SJCRH30 (cell line): Measurements from ENCODE around the gene CFAP65. TPM values are rescaled to one million over a fixed set of nuclear protein-coding genes. Genes with fewer than 3 reads are reported as not detected.

ENCODE experiments used
- DNase-seq, 2 experiments: peaks; one replicate each; pipeline ENCODE4 v3.0.0-alpha.2; 2015 to 2020
- H3K27ac ChIP-seq: fragments of 250-450 bp; sonication (Bioruptor Pico); 2 replicates; pipeline ENCODE4 v1.5.1; 2020; ENCODE audit warnings: mild to moderate bottlenecking, moderate library complexity
- H3K27me3 ChIP-seq: fragments of 250-450 bp; sonication (Bioruptor Pico); 2 replicates; pipeline ENCODE4 v1.5.1; 2020; ENCODE audit warnings: mild to moderate bottlenecking, moderate library complexity
- H3K36me3 ChIP-seq: fragments of 250-450 bp; sonication (Bioruptor Pico); 2 replicates; pipeline ENCODE4 v1.5.1; 2020; ENCODE audit warnings: mild to moderate bottlenecking, moderate library complexity
- H3K4me1 ChIP-seq: fragments of 250-450 bp; sonication (Bioruptor Pico); 2 replicates; pipeline ENCODE4 v1.5.1; 2020; ENCODE audit warnings: mild to moderate bottlenecking, moderate library complexity
- H3K4me3 ChIP-seq: fragments of 250-450 bp; sonication (Bioruptor Pico); 2 replicates; pipeline ENCODE4 v1.5.1; 2020; ENCODE audit warnings: mild to moderate bottlenecking, moderate library complexity
- H3K9me3 ChIP-seq: fragments of 250-450 bp; sonication (Bioruptor Pico); replicated peaks from 2 replicates; pipeline ENCODE4 v1.5.1; 2020; ENCODE audit warnings: mild to moderate bottlenecking, moderate library complexity
- total RNA-seq: library from RNA; depleted of rRNA; stranded (reverse); fragments of >200 nt; shearing (Covaris generic); gene quantifications from 2 replicates; pipeline ENCODE4 v1.2.3, GENCODE V29; 2014

Gene CFAP65
- total RNA-seq, 1 experiment from 2014 or later: not detected

DNA sequence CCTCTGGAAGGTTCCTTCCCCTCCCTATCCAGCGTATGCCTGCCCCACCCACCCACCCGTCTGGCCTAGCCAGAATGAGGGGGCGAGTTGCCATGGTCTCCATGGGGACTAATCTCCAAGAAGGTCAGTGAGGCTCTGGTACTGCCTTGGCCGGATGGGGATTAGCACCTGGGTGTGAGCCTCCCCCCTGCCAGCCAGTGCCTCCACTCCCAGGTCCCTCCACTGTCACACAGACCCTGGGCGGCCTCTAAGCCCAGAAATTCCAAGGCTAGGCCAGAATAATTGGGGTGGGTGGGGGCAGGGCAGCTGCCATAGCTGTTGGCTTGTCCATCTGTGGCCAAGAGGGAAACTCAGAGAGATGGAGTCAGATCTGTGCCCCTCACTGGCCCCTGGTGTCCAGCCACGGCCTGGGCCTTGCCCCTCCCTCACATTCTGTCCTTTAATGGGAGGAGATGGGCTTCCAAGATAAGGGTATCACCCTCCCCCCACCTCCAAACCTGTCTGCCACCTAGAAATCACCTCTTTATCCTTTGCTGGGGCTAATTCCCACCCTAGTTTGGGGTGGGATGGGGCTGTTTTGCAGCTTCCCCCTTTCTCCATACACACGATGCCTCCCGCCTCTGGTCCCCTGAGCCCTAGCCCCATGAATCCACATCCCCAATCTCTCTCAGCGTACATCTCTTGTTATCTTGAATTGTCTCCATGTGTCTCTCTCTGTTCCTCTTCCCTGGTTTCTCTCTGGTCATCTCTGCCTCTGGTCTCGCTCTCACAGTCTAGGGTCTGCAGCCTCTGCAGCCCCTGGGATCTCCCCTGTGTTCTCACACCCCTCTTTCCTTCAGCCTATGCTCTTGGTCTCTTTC, 42.1 kb downstream of the CFAP65 start:
- Histone ChIP-seq H3K27ac (no peak overlapping the region), H3K4me3 (no peak overlapping the region), H3K36me3 (no peaks in the 10 kb centered on the region), H3K27me3 (no peaks in the 10 kb centered on the region), H3K4me1 (peaks cover 26% of the 10 kb centered on the region), H3K9me3 (no peaks in the 10 kb centered on the region)
- peak in 1 of 2 experiments; percentile 5 for DNase-seq

DNA sequence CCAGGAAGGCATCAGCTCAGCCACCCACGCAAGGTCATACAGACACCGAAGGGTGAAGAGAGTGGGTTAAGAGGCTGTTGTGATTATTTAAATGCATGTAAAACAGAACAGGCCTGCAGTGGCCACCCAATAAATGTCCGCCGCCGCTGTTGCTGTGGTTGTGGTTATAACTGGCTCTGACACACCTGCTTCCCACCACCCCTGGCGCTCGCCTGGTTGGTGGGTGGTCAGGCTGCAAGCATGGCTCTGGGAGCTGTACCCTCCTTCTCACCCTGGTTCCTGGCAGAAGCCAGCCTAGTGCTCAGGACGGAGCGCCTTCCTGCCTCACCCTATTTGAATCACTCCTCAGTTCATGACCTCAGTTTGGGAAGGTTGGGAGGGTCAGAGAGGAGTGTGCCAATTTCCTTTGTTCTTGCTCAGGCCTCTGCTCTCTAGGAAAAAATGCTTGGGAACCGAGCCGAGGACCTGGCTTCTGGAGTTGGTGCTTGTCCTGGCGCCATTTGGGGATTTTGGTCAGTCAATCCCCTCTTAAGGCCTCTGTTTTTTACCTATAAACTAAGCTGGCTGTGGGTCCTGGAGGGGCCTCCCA, 42.8 kb downstream of the CFAP65 start:
- Histone ChIP-seq H3K27ac (no peak overlapping the region), H3K36me3 (no peaks in the 10 kb centered on the region), H3K4me1 (peaks cover 26% of the 10 kb centered on the region), H3K4me3 (no peak overlapping the region), H3K27me3 (no peaks in the 10 kb centered on the region), H3K9me3 (no peaks in the 10 kb centered on the region)
- DNase-seq: peak; percentile 39 to 54

DNA sequence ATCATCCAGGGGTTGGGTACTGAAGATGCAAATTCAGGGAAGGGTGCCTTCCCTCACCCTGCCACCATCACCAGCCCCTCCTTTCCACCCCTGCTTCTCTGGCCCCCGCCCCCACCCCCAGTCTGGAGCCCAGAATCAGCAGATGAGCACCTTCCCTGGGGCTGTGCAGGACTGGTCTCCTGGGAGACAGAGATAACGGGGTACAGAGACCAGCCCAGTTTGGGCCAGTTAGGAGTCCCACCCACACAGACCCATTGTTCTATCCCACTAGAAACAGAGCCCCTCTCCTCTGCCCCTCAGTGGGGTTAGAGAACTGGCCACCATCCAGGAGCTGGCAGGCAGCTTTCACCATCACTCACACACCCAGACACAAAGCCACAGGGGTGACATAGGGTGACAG, 43.6 kb downstream of the CFAP65 start:
- Histone ChIP-seq H3K4me3 (no peak overlapping the region), H3K4me1 (peaks cover 26% of the 10 kb centered on the region), H3K36me3 (no peaks in the 10 kb centered on the region), H3K27ac (no peak overlapping the region), H3K9me3 (no peaks in the 10 kb centered on the region), H3K27me3 (no peaks in the 10 kb centered on the region)
- peak; percentile 24 to 47 for DNase-seq

DNA sequence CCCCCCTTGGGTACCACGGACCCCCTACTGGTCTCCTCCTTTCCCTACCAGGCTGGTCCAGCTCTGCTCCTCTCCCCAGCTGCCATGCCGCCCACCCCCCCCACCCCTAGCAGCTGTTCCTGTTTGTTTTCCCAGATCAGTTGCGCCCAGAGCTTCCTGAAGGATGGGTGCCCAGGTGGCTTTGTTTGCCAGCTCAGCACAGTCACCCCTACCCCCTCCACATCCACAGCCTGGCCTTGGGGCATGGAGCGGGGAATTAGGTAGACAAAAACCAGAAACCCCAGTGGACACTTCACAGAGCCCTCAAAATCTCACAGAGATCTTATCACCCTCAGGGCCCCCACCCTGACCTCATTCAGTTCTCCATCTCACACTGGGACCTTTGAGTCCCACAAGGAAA, 44.4 kb downstream of the CFAP65 start:
- Histone ChIP-seq H3K4me1 (peaks cover 26% of the 10 kb centered on the region), H3K27ac (peak overlapping the region; percentile 79), H3K36me3 (no peaks in the 10 kb centered on the region), H3K4me3 (peak overlapping the region; percentile 64), H3K27me3 (no peaks in the 10 kb centered on the region), H3K9me3 (no peaks in the 10 kb centered on the region)
- DNase-seq: peak; percentile 70 to 84

DNA sequence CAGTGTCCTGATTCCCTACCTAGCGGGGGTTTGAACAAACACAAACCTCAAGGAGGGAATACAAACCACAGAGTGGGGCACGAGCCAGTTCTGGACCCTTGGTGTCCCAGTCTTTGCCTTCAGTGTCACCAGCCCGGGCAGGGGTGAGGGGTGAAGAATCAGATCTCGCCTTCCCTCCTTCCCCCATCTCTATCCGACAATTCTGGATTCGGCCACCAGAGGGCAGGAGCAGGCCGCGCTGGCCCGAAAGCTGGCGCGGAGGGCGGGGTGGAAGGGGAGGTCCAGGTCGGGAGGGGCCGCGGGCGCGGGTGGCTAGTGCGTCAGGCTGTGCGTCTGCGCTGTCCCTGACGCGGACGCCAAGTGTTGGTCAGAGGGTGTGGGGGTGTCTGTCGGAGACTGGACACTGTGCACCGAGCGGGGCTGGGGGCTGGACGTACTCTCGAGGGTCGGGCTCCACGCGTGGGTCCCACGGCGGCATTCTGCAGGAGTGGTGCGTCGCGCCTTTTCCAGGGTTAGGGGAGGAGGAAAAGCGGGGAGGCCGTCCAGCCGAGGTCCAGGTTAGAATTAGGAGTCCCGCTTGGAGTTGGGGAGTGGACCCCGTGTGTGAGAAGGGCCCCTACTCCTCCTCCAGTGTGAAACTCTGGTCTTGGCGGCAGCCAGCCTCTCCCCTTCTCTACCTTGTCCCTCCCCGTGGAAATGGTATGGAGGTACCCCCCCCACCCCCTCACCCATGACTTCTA, 45.2 kb downstream of the CFAP65 start:
- H3K27me3 ChIP-seq: no peaks in the 10 kb centered on the region
- peak overlapping the region; percentile 64 for H3K4me3 ChIP-seq
- peak overlapping the region; percentile 79 for H3K27ac ChIP-seq

DNA sequence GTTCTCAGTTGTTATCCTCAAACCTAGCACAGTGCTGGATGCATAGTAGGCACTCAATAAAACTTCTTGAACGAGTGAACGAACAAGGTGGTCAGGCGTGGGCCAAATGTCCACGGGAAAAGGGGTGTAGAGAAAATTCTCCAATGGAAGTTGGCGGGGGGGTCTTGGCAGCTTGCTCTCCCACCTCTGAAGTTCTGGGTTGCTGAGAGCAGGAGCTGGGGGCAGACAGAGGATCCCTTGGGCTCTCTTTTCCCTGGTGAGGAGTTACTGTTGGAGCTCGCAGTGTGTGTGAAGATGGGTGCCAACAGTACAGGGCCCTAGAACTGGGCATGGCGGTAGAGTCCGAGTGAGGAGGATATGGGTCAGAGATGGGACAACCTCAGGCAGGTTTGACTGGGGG, 45.8 kb downstream of the CFAP65 start:
- H3K4me3 ChIP-seq: no peak overlapping the region; the same call in 1 of the 2 replicates
- no peaks in the 10 kb centered on the region for H3K36me3 ChIP-seq
- H3K9me3 ChIP-seq: no peaks in the 10 kb centered on the region
- no peak overlapping the region for H3K27ac ChIP-seq
- no peak for DNase-seq
- peaks cover 26% of the 10 kb centered on the region for H3K4me1 ChIP-seq
- H3K27me3 ChIP-seq: no peaks in the 10 kb centered on the region

More for the DNA sequence above, 45.2 kb downstream of the CFAP65 start:
- Histone ChIP-seq H3K36me3 (no peaks in the 10 kb centered on the region), H3K4me1 (peaks cover 26% of the 10 kb centered on the region), H3K9me3 (no peaks in the 10 kb centered on the region)
- DNase-seq: peak; percentile 91 to 92

DNA sequence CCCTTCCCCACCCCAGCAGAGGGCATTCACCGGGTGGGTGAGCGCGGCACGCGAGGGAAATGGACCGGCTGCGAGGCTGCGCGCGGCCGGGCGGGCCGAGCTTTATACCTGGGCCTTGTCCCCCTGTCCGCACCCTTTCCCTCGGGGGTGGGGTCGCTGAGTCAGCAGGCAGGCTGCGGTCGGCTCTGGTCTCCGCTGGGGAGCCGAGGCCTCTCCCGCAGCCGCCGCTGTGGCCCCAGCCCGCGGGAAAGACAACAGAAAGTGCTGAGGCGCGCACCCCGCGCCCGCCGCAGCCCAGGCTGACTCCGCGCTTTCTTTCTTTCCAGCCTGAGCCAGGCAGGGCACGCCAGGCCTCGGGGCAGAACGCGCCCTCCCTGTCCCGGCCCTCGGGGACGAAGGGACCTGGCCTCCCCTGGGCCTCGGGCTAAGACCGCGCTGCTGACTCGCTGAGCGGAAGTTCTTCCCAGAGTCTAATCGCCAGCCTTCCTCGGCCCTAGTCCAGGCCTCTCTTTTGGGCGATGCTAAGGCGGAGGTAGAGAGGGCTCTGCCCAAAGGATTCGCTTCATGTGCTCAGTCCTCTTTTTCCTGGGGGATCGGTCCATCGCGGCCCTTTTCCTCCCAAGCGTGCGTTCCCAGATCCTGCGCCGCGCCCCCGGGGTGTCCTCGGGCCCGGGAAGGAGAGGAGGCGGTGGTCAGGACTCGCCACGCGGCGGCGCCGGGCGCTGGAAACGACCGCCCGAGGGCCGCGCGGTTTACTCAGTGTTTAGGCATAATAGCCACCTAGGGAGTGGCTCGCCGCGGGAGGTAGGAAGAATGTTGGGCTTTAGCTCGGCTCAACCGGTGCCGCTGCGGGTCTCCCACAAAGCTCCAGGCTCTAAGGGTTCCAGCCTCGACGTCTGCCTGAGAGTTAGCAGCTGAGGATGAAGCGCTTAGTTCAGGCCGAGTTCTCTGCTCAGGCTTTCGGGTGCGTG, 47.7 kb downstream of the CFAP65 start, which contains the start of gene CRYBA2:
TSS of gene CRYBA2 (minus strand) at position 78 of the 971 bp plus-strand sequence. CDS start 246 bp downstream, outside the sequence.
- H3K27me3 ChIP-seq: no peaks in the 10 kb centered on the region
- no peak for DNase-seq
- H3K27ac ChIP-seq: no peak within 1 kb of the TSS
- no peaks in the 10 kb centered on the region for H3K36me3 ChIP-seq
- no peaks in the 10 kb centered on the region for H3K9me3 ChIP-seq
- no peak within 1 kb of the TSS for H3K4me3 ChIP-seq
- peaks cover 19% of the 10 kb centered on the region for H3K4me1 ChIP-seq

DNA sequence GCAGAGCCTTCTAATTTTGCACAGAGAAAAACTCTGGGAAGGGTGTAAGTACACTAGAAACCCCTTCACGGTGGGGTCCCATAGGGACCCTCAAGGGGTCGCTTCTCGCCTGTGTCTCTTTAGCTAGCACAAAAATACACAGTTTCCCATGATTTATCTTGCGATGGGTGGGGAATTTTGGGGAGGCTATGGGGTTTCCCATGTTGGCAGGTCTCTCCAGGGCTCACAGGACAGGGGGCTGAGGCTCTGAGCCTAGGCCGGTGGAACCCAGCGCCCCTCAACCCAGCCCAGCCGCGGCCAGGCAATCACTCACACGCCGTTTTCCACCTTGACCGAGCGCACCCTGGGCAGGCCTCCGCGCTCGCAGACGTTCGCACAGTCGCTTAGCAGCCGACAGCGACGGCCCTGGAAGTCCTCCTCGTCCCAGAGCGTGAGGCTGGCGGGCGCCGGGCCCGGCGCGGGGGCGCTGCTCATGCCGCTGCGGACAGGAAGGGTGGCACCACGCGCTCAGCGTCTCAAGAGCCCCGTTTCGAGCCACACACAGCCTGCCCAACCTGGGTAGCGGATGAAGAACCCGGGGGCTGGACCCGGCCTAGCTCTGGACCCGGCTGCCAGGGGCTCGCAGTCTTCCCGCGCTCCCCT, 48.5 kb downstream of the CFAP65 start:
- H3K27ac ChIP-seq: no peak overlapping the region
- H3K4me1 ChIP-seq: peaks cover 11% of the 10 kb centered on the region
- H3K4me3 ChIP-seq: no peak overlapping the region
- no peaks in the 10 kb centered on the region for H3K9me3 ChIP-seq
- DNase-seq: no peak
- H3K27me3 ChIP-seq: no peaks in the 10 kb centered on the region
- no peaks in the 10 kb centered on the region for H3K36me3 ChIP-seq

DNA sequence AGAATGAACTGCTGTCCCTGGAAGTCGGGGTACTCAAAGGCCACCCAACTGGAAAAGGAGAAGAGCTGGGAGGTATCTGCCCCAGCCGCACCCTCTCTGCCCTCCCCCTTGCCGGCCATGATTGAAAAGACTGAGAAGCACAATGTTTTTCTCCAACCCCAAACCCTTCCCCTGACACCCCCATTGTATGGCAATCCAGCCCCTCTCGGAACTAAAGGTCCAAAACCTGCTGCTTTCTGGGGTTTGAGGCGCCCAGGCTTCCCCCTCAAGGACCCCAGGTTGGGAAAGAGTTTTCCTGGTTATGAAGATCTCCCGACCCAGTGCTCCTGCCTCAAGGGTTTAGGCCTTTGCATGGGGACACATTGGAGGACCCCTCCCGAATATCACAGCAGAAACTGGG, 49.1 kb downstream of the CFAP65 start:
- H3K4me3 ChIP-seq: no peak overlapping the region
- no peak overlapping the region for H3K27ac ChIP-seq
- H3K27me3 ChIP-seq: no peaks in the 10 kb centered on the region
- no peaks in the 10 kb centered on the region for H3K36me3 ChIP-seq
- peaks cover 5% of the 10 kb centered on the region for H3K4me1 ChIP-seq
- H3K9me3 ChIP-seq: no peaks in the 10 kb centered on the region
- no peak for DNase-seq

DNA sequence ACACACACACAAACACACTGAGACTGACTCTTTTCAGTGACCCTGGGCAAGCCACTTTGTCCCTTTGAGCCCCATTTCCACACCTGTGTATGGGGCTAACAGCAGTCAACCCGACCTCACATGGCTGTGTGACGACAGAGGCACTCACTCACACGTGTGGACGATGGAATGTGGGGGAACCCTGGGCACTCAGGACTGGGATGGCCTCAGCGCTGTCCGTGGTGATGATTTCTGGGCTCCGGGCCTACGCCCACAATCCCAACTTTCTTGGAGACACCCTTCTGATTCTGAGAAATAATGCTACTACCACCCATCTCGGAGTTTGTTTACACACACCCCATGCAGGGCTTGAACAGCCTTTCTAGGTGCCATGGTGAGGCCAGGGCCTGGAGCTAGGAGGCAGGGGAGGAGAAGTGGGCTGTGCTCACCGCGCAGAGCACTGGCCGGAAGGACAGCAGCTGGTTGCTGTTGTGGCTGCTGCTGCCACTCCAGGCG, 49.6 kb downstream of the CFAP65 start:
- no peak overlapping the region for H3K4me3 ChIP-seq
- H3K27ac ChIP-seq: no peak overlapping the region
- no peaks in the 10 kb centered on the region for H3K27me3 ChIP-seq
- no peaks in the 10 kb centered on the region for H3K9me3 ChIP-seq
- H3K4me1 ChIP-seq: 0 out of 2 replicates have a peak, but pooled peaks cover 2% of the 10 kb centered on the region
- peak in 1 of 2 experiments; percentile 49 for DNase-seq
- no peaks in the 10 kb centered on the region for H3K36me3 ChIP-seq

DNA sequence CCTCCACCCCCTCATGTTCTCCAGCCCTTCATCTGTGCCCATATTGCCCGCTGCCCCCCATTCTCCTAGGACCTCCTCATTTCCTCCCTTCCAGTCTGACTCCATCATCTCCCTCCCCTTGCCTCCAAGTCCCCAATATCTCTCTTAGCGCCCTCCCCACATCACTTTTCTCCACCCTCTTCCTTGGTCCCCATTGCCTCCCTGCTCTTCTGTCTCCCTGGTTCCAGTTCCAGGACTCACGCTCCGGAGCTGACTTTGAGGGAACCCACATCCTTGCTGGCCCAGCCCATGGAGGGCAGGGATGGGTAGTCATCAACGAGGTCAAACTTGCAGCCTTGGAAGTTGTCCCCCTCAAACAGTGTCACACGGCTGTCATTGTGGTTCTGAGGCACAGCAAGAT, 50.7 kb downstream of the CFAP65 start:
- Histone ChIP-seq H3K36me3 (no peaks in the 10 kb centered on the region), H3K9me3 (no peaks in the 10 kb centered on the region), H3K27me3 (no peaks in the 10 kb centered on the region), H3K4me1 (no peaks in the 10 kb centered on the region), H3K4me3 (no peak overlapping the region), H3K27ac (no peak overlapping the region)
- no peak for DNase-seq

DNA sequence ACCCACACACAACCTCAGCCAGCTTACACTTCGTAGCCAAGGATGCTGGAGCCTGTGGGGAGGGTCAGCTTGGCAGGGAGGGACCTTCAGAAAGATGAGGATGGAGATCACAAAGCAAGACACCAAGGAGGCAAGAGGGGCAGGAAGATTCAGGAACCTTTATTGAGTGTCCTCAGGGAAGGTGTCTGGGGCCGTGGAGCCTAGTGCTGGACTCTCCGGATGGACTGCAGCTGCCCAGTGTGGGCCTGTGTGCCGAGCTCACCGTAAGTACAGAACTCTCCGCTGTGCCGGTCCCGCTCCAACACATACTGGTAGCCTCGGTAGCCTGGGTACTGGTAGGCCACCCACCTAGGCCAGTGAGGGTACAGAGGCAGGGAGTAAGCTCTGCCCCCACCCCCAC, 51.3 kb downstream of the CFAP65 start:
- no peaks in the 10 kb centered on the region for H3K4me1 ChIP-seq
- H3K9me3 ChIP-seq: no peaks in the 10 kb centered on the region
- no peaks in the 10 kb centered on the region for H3K27me3 ChIP-seq
- no peak for DNase-seq
- H3K4me3 ChIP-seq: no peak overlapping the region
- H3K27ac ChIP-seq: no peak overlapping the region
- no peaks in the 10 kb centered on the region for H3K36me3 ChIP-seq

DNA sequence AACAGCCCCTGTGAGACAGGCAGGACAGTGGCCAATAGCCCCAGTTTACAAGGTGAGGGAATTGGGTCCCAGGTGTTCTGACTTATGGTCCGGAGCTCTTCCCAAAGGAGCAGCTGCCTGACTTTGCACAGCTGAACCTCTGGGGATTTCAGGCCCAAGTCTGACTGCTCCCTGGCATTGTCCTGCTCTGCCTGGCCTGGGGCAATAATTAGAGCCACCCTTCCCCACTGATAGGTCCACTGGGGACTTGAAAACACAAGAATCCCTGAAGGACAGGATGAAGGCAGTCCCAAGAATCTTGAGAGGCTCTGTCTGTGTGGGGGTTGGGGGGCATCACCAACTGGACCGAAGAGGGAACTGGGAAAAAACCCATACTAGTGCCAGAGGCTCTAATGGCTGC, 52.7 kb downstream of the CFAP65 start:
- Histone ChIP-seq H3K27me3 (no peaks in the 10 kb centered on the region), H3K4me3 (no peak overlapping the region), H3K4me1 (no peaks in the 10 kb centered on the region), H3K36me3 (no peaks in the 10 kb centered on the region), H3K9me3 (no peaks in the 10 kb centered on the region), H3K27ac (no peak overlapping the region)
- DNase-seq: no peak
